Adrenal gland (tissue), 5 donors: ENCODE measurements around the gene HIPK1.

Source experiments
- CTCF ChIP-seq, 6 experiments: fragments of 450-650 bp in 4 of 6; fragments of 200-600 bp in 2 of 6; sonication (generic) in 1 of 6; IDR thresholded peaks; 1 replicate in 5 of 6; 2 replicates in 1 of 6; pipeline versions ENCODE4 v1.5.1 to v1.8.0; 2016 to 2021; ENCODE audit warnings: antibody characterized with exemption in 6 of 6, mild to moderate bottlenecking in 2 of 6, moderate library complexity in 1 of 6
- POLR2A ChIP-seq, 2 donors: fragments of 450-650 bp; IDR thresholded peaks; one replicate each; pipeline ENCODE4 v1.6.1; 2017; ENCODE audit warnings: antibody characterized with exemption in 2 of 2, mild to moderate bottlenecking in 2 of 2, moderate library complexity in 1 of 2
- donor health status: DM: no; HTN: no; CAD: no.

- TF ChIP-seq CTCF (IDR thresholded peaks at IDR 0.05): no peak
- TF ChIP-seq POLR2A (IDR thresholded peaks at IDR 0.05): peak in 1 of 2 donors; percentile 21
These were observed 800 bp downstream of the HIPK1 start for GRCh38 chr1:113929750-113930498.
